GM21526 (cell line): Measurements from ENCODE around the gene CAVIN2.

Experiments
- ATAC-seq: cut with Tn5 transposase; IDR thresholded peaks from one replicate; pipeline ENCODE4 v1.9.1; 2021; ENCODE audit warnings: moderate library complexity; ENCODE audit not compliant: unreplicated experiment, low FRiP score

CAVIN2 gene, protein sequence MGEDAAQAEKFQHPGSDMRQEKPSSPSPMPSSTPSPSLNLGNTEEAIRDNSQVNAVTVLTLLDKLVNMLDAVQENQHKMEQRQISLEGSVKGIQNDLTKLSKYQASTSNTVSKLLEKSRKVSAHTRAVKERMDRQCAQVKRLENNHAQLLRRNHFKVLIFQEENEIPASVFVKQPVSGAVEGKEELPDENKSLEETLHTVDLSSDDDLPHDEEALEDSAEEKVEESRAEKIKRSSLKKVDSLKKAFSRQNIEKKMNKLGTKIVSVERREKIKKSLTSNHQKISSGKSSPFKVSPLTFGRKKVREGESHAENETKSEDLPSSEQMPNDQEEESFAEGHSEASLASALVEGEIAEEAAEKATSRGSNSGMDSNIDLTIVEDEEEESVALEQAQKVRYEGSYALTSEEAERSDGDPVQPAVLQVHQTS

DNA sequence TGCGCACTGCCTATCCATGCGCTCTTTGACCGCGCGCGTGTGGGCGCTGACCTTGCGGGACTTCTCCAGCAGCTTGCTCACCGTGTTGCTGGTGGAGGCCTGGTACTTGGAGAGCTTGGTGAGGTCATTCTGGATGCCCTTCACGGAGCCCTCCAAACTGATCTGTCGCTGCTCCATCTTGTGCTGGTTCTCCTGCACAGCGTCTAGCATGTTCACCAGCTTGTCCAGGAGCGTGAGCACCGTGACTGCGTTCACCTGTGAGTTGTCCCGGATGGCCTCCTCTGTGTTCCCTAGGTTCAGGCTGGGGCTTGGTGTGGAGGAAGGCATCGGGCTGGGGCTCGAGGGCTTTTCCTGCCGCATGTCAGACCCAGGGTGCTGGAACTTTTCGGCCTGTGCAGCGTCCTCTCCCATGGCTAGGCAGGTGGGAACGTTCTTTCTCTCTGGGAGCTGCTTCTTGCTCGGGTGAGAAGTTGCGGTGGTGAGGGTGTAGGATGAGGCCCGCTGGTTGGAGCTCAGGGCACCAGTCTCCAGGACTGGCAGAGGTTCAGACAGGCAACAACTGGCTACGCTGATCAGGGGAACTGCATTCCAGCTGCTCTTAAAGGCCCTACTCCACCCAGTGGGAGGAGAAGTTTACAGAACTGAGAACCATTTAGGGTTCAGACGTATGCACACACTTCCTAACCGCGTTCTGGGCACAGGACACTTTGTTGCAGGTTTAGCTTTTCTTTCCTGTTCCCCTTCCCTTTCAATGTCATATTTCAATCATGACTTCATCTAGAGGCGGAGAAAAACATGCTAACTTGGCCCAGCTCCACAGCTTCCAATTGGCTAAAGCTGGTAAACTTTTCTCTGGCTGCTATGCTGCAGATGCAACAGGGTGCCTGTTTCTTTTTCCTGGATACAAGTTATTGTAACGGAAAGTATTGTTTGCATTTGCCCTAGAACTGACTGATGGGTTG, at the start of gene CAVIN2:
CAVIN2 (minus strand) TSS at position 574 of the 962 bp plus-strand sequence; CDS start at position 411, 163 bp downstream.
- no peak for ATAC-seq

DNA sequence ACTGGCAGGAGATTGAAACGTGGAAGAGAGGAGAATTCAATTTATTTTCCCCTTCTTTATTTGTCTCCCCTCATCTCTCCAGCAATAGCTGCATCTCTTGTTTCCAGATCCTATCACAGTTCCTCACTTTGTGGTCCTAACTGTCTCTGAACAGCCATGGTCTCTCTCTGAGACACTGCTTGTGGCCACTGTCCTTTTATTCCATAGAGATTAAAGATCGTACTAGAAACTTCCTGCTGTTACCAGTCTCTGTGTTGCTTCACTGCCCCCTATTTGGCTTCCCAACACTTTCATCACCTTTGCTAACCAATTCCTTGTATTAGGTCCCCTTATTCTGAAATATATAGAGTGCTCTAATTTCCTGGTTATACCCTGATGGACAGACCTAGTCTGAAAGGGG, 48.9 kb upstream of the CAVIN2 start:
- no peak for ATAC-seq

DNA sequence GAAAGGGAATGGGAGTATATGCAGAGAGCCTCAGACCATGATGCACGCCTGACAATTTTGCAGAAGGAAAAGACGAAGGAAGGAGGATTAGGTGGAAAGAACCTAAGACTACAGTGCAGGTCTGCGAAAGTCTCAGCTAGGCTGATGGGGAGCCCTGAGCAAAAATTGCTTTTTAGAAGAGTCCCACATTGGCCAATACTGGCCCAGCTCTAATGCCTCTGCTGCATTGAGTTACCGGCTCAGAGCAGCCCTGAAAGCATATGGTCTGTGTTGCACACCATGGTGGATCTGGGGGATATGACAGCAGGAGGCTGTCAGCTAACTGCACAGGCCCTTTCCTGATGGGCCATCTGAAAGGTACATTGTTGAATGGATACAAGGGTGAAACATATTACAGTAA, 48.3 kb upstream of the CAVIN2 start:
- no peak for ATAC-seq

- no peak for ATAC-seq
Measured at GRCh38 chr2:191894681-191895147, 47.8 kb upstream of the CAVIN2 start.

DNA sequence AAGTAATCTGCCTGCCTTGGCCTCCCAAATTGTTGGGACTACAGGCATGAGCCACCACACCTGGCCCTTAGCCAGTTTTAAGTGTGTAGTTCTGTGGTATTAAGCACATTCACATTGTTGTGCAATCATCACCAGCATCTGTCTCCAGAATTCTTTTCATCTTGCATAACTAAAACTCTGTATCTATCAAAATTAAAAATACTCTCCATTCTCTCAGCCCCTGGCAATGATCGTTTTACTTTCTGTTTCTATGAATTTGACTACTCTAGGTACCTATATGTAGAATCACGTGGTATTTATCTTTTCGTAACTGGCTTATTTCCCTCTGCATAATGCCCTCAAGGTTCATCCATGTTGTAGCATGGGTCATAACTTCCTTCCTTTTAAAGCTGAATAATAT, 45.5 kb upstream of the CAVIN2 start:
- ATAC-seq = no peak

GRCh38 chr2:191891656-191892055, 44.8 kb upstream of the CAVIN2 start:
- no peak for ATAC-seq

GRCh38 chr2:191889931-191890330, 43.0 kb upstream of the CAVIN2 start:
- no peak for ATAC-seq

DNA sequence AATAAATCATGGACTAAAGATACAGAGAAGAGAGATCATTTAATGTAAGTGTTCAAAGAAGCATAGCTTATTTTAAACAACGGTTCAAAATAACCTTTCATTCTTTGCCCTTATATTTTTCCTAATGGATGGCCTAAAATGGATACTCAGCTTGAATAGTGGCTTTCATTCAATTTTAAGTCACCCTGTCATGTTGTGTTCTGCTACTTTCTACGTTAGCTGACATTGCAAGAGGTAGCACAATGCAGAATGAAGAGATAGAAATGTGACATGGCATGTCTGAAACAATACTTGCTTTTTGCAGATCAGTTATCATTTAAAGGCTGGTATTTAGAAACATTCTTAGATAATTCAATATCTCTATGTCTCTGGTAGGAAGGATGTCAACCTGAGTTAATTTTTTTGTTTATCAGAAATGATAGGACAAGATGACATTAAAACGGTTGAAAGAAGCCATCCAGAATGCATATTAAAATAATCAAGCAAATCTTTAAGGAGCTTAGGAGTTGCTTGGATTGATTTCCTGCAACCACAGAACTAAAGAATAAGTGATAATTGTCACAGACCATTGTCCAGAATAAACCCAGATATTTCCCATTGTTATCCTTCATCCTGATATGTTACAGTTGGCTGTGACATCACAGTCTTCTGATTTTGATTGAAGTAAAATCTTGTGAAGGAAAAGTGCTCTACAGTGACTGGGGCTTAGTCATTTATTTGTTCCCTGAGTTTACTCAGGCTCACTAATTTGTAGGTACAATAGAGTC, 41.7 kb upstream of the CAVIN2 start:
- ATAC-seq = no peak

DNA sequence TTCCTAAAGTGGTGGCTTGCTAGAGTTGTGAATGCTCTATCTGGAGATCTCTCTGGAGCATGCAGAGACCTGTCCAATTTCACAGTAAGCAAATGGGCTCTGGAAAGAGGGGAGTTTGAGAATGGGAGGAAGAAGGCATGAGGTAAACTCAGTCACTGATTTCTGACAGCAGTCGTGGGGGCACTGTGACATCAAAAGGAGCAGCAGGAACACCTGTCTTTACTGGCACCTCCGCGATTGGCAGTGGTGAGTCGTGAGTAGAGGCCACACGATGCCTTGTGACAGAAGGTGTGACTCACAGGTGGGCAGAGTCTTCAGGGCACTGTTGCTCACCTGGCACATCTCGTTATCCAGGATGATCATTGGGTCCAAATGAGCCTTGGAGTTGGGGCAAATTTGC, 38.8 kb upstream of the CAVIN2 start:
- no peak for ATAC-seq

DNA sequence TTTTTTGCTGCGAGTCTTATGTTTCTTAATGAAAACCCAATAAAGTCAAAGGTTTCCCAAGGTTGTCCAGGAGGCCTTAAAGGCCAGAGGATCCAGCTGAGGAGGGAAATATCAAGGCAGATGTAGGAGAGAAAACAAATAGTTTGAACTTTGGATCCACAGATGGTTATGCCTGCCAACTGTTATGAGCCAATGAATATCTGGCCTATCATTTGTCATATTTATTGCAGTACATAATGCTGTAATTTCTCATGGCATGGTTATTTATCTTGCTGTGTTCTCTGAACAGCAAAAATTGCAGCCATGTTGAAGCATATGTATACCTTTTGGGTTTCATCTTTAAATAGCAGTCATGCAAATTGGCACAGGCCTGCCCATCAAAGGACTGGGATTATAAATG, 38.2 kb upstream of the CAVIN2 start:
- no peak for ATAC-seq

- no peak for ATAC-seq
Measured at GRCh38 chr2:191881982-191882816, 35.3 kb upstream of the CAVIN2 start.

DNA sequence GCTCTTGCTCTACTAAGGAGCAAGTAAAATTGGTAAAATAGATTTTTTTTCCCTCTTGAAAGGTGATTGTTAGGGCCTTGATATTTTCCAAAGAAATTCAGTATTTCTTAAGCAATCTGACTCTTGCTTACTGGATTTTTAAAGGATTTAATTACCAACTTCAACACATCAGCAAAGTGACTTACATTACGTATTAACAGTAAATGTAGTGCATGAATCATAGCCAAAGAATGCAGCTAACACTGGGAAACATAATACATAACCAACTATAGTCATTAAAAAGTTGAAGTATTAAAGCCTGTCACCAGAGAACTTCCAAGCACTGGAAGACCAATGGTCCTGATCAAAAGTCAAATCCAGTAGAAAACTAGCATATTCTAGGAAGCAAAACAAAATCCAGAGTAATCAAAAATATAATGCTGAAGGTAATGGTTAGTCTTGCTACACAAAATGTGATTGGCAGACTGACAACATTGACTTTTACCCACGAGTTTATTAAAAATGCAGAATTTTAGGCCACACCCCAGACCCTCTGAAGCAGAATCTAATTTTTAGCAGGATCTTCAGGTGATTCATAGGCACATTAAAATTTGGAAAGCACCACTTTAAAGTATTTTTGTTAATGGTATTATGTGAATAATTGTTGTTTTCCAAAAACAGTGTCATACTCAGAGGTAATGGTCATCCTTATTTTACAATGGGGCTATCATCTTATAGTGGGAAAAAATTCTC, 31.8 kb upstream of the CAVIN2 start:
- ATAC-seq = no peak

DNA sequence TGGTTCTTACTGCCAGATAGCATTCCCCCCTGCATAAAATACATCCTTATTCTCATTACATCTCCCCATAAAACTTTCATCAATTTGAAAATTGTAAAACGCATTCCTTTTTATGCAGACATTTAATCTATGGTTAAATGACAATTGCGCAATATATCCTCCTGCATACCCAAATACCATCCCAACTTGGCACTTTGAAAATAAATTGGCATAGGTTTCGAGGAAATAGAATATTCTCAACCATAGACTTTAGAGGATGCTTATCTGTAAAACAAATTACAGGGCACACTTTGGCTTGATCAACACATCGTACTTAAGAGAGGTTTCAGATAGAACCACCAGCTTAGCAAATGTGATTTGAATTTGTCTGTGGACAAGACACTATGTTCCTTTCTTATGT, 31.0 kb upstream of the CAVIN2 start:
- ATAC-seq = no peak

DNA sequence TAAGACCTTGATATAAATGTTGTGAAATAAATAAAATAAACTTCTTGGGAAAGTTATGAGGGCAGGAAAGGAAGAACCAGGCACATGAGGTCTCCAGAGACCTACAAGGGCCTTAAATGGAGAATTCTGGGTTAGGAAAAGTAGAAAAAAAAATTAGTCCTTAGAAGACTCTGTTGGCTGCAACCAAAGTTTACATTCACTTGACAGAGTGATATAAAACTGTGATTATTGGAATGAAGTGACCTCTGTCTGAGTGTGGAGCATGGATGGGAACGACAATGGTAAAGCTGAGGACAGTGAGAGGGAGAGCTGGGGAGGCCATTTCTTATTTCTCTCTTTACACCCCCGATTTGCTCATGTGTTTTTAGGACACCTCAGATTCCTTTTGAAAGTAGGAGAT, 29.0 kb upstream of the CAVIN2 start:
- no peak for ATAC-seq

DNA sequence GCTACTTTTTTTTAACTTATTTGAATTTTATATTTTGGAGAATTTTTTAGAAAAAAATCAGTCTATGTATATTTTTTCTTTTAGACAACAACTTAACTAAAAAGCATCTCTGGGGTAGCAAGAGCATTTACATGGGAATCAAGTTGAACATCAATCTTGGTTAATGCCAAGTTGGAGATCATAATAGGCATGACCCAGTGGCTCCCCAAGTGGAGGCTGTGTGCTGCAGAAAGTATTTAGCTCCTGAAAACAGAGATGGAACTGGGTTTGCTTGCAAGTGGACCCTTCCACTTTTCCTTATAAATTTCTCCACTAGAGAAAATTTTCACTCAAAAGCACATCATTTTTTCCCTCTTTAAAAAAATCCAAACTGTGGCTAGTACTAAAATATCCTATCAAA, 23.9 kb upstream of the CAVIN2 start:
- no peak for ATAC-seq

GRCh38 chr2:191869781-191870180, 22.9 kb upstream of the CAVIN2 start:
- no peak for ATAC-seq

DNA sequence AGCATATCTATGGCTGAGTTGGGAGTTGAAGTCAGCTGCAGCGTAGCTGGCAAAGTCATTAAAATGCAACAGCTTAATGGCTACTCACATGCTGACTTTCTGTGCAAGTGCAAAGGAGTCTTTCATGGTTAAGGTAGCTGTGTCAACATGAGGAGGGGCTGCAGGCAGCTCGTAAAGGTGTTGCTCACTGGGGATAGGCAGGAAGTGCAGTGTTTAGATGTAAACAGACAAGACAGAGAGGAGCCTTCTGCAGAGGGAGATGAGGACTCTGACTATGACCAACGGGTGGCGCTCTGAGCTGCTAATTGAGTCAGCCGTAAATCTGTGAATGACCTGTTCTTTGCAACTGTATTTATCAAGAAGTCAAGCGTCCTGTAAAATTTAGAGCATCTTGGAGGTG, 22.3 kb upstream of the CAVIN2 start:
- ATAC-seq = no peak

DNA sequence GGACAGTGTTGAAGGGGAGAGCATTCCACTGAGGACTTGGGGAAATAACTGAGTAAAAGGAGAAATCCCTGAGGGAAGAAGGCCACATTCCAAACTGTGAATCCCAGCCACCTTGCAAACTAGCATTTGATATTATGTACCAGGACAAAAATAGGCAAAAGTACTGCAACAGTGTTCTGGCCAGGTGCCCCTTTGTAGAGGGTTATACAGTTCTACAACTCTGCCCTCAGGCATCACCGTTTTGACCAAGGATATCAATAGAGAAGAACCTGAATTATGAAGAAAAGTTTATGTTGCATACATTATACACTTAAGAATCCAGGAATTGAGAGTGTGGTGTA, 20.6 kb upstream of the CAVIN2 start:
- no peak for ATAC-seq
